Gastrocnemius medialis (tissue), 4 donors: Measurements from ENCODE around the gene MATN3.

Experiments used
- POLR2A ChIP-seq, 2 donors: fragments of 450-650 bp; IDR thresholded peaks; one replicate each; pipeline ENCODE4 v1.6.1; 2017; ENCODE audit warnings: antibody characterized with exemption in 2 of 2, mild to moderate bottlenecking in 2 of 2, moderate library complexity in 2 of 2
- TF ChIP-seq, protein P1 (sequence below), 5 experiments: fragments of 450-650 bp in 3 of 5; fragments of 200-600 bp in 2 of 5; sonication (generic) in 2 of 5; IDR thresholded peaks in 4 of 5; conservative IDR thresholded peaks in 1 of 5; 1 replicate in 4 of 5; 2 replicates in 1 of 5; pipeline ENCODE4 v1.5.1; 2016 to 2019; ENCODE audit warnings: antibody characterized with exemption in 5 of 5, mild to moderate bottlenecking in 3 of 5, moderate library complexity in 3 of 5

DNA sequence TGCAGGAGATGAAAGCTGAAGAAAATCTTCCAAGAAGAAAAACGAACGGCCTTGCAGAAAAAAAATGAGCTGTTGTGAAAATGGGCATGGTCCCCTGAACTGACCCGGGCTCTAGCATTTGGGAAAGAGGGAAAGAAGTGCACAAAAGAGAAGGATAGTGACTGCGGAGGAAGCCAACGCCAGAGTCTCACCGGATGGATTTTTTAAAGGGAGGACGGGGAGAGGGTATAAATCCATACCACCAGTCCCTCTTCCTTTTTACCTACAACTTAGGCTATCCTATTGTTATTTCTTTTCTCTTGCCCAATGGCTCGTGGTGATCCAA is 23.2 kb downstream of the MATN3 start:
- TF ChIP-seq, protein P1, sequence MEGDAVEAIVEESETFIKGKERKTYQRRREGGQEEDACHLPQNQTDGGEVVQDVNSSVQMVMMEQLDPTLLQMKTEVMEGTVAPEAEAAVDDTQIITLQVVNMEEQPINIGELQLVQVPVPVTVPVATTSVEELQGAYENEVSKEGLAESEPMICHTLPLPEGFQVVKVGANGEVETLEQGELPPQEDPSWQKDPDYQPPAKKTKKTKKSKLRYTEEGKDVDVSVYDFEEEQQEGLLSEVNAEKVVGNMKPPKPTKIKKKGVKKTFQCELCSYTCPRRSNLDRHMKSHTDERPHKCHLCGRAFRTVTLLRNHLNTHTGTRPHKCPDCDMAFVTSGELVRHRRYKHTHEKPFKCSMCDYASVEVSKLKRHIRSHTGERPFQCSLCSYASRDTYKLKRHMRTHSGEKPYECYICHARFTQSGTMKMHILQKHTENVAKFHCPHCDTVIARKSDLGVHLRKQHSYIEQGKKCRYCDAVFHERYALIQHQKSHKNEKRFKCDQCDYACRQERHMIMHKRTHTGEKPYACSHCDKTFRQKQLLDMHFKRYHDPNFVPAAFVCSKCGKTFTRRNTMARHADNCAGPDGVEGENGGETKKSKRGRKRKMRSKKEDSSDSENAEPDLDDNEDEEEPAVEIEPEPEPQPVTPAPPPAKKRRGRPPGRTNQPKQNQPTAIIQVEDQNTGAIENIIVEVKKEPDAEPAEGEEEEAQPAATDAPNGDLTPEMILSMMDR (IDR thresholded peaks at IDR 0.05 in 4 of 5, conservative IDR thresholded peaks at IDR 0.05 in 1 of 5) = no peak
- TF ChIP-seq POLR2A (IDR thresholded peaks at IDR 0.05) = no peak
